ENCODE results near the gene THRAP3.
"Not testable (repeated sequence)": the region's sequence is repeated elsewhere in the genome, so short reads cannot be mapped to it uniquely, and the experiment has no call there.

Gene THRAP3

GRCh38 chr1:36223996-36224536, at the start of gene THRAP3:
Gene THRAP3 (plus strand): TSS chr1:36224443. CDS start chr1:36282564, 58,121 bp downstream.
- DNase-seq, result peak; percentile 99

- DNase-seq, result peak; percentile 33 to 89 (median 80)
Observed at GRCh38 chr1:36174713-36175112, 49.5 kb upstream of the THRAP3 start.

- DNase-seq, result peak; percentile 23 to 81 (median 80)
Observed at GRCh38 chr1:36175137-36176095, 48.8 kb upstream of the THRAP3 start.

DNA sequence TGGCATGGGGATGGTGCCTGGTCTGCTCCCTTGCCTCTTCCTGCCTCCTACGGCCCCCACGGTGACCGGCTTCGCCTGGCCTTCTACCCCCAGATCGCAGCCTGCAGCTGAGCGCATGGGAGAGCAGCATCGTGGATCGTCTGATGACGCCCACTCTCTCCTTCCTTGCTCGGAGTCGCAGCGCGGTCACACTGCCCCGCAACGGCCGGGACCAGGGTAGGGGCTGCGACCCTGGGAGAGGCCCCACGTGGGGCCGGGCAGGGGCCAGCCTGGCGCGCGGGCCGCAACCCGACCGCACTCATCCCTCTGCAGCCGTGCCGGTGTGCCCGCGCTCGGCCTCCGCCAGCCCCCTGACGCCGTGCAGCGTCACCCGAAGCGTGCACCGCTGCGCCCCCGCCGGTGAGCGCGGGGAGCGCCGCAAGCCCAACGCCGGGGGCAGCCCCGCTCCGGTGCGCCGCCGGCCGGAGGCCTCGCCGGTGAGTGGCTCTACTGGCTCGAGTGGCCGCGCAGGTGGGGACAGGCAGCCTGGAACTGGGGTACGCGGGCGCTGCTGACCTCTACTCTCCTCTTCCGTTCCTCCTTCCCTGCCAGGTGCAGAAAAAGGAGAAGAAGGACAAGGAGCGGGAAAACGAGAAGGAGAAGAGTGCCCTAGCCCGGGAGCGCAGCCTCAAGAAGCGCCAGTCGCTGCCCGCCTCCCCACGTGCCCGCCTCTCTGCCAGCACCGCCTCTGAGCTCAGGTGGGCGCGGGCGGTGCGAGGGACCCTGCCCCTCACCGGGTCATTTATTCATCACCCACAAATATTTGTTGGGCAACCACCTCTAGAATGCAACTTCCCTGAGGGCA, 47.9 kb upstream of the THRAP3 start:
- no peak for DNase-seq

DNA sequence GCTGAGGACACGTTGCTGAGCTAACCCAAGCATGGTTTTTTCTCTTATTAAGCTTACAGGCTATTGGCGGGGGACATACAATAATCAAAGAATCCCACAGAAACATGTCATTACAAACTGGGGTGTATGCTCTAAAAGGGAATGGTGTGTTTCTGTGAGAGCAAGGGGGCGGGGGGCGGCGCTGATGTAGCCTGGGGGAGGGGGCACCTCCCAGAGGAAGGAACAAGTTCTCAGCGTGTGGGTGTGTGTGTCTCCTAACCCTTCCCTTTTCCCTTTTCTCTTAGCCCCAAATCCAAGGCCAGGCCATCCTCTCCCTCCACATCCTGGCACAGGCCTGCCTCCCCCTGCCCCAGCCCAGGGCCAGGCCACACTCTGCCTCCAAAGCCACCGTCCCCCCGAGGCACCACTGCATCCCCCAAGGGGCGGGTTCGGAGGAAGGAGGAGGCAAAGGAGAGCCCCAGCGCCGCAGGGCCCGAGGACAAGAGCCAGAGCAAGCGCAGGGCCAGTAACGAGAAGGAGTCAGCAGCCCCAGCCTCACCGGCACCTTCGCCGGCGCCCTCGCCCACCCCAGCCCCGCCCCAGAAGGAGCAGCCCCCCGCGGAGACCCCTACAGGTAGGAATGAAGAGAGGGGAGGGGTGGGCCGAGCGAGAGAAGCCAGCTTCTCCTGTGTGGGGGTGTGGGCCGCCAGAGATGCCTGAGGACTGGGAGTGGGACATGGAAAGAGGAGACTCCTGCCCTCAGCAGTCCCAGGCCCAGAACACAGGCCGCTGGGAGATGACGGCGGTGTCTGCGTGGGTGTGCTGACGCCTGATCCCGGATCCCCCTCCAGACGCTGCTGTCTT, 46.4 kb upstream of the THRAP3 start:
- no peak for DNase-seq

GRCh38 chr1:36178471-36179219, 45.6 kb upstream of the THRAP3 start:
- no peak for DNase-seq

- DNase-seq, result no peak
Observed at GRCh38 chr1:36179220-36179600, 45.0 kb upstream of the THRAP3 start.

DNA sequence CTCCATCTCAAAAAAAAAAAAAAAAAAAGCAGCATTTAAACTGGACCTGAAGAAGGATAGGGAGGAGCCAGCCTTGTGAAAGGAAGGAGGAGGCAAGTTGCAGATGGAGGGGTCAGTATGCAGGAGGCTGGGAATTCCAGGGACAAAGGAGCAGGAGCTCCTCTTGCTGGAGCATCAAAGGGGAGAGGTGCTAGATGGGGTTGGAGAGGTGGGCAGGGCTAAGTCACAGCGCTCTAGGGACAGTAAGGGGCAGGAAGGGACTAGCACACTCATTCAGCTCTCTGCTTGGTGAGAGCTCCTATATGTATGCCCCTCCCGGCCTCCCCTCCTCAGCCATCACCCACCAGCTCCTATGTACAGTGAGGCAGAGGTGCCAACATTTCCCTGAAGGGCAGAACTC, 41.5 kb upstream of the THRAP3 start:
- DNase-seq, result peak in 2 of 3 experiments; percentile 19 to 42

DNA sequence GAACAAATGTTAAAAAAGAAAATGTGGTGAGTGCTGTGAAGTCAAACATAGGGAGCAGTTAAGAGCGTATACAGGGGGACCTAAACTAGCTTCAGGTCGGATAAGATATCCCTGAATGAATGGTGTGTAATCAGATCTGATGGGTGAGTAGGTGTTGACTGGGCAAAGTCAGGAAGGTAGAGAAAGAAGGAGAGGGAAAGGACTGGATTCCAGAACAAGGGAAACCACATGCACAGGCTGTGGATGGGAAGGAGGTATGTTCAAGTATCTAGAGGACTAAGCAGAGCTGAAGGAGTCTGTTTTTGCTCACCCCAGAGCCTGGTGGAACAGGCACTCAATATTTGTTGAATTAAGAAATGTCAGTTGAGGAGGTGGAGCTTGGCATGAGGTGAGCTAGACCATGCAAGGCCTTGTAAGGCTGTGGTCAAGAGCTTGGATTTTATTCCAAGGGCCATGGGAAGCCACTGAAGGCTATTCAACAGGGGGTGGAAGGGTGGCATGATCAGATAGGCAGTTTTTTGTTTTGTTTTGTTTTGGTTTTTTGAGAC, 40.9 kb upstream of the THRAP3 start:
- DNase-seq, result no peak

DNA sequence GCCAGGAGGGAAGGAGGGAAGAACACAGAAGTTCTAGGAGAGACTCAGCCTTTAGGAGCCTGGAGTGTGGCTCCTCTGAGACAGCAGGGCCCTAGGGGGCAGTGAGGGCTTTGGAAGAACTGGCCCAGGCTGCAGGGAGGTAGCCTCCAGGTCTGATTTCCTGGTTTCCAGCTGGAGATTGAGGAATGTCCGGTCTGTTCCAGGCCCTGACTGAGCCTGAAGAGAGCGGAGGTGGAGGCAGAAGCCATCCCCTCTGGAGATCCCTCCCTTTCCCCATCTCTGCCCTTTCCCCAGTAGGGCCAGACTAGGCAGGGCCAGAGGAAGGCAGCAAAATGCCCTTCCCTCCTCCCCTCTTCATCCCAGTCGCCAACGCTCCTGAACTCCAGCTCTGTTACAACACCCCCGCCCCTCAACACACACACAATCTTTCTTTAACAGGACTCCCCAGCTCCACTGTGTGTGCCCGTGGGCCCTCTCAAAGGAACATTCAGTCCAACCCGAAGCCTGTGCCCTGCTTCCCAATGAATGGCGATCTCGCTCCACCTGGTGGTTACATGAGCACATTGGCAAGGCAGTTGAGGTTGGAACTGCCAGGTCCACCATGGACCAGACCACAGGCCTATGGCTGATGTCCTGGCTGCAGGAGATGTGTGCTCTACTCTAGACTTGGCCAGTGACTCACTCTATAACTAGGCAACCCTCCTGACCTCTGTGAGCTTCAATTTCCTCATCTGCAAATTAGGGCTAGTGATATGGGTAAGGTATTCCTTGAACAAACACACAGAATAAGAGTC, 36.2 kb upstream of the THRAP3 start:
- peak; percentile 73 to 92 (median 87) for DNase-seq

- not testable (repeated sequence) for DNase-seq
Observed at GRCh38 chr1:36196805-36197204, 27.4 kb upstream of the THRAP3 start.

DNA sequence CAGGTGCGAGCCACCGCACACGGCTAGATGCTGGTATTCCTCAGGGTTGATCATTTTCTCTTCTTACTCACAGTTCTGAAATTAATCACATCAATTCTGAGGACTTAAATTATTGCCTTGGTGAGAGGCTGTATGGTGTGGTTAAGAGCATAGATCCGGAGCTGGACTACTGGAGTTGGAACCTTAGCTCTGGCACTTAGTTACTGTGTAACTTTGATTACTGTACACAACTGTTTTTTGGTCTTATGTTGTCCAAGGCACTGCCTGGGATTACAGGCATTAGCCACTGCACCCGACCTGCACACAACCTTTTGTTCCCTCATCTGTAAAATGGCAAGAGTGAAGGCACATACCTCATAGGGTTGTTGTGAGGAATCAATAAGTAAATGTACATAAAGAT, 25.6 kb upstream of the THRAP3 start:
- no peak for DNase-seq

DNA sequence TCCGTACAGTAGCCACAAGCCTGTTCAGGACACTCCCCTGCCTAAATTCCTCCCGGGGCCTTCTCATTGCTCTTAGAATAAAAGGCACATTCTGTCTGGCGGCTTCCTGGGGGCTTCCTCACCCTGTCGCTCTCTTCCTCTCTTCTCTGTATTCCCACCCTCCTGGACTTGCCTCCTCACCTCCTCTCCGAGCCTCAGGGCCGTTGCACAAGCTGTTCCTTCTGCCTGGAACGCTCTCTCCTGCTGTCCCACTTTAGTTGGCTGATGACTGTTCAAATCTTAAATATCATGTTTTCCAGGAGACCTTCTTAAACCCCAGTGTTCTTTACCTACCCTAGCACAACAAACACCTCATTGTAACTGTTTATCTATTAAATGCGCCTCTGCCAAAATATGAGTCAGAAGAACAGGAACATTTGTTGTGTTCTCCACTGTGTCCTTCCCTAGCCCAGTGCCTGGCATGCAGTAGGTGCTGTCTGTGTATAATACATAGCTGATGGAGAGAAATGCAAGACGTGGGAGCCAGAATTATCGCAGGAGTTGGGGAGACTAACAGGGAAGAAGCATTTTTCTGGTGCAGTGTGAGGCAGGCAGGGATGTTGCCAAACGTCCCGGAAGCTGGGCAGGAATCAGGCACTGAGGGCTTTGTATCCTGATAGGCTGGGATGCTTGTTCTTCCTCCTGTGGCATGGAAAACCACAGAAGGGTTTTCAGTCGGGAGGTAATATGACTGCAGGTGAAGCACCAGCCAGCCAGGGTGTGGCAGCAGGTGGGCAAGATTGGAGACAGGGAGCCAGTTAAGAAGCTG, 24.1 kb upstream of the THRAP3 start:
- DNase-seq, result peak in 1 of 3 experiments; percentile 66

DNA sequence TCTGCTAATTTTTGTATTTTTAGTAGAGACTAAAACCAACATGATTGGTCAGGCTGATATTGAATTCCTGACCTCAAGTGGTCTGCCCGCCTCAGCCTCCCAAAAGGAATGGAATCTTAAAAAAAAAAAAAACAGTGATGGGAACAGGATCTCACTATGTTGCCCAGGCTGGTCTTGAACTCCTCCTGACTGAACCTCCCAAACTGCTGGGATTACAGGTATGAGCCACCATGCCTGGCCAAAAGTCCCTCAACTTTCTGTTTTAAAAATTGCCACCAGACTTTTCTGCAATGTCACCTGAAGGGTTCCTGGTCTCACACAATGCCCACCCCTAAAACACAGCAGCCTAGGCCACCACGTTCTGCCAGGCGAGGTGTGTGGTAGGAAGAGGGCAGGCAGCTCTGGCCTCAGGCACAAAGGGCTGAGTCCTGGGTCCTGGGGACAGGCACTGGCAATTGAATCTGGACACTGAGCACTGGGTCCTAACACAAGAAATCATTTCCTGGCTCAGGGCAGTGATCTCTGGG, 21.2 kb upstream of the THRAP3 start:
- DNase-seq, result no peak

- DNase-seq, result no peak
Observed at GRCh38 chr1:36203554-36204346, 20.5 kb upstream of the THRAP3 start.

DNA sequence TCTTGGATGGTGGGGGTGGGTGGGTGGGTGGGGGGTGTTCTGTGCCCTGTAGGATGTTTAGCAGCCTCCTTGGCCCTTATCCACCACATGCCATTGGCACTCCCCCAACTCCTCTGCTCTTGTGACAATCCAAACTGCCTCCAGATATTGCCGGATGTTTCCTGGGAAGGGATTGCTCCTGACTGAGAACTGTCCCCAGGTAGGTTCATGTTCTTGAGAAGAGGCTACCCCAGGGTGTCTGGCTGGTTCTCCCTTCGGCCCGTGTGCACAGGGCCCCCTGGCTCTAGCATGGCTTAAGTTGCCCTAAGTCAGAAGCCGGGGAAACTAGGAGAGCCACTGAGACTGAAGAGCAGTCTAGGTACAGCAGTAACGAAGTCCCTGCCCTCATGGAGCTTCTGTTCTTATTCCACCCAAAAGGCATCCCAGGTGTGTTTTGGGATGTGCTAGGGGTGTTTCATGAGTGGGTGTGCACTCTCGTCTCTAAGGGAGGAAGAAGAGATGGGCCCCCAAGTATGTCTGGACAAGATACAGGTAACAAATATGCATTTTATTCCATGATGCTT, 19.8 kb upstream of the THRAP3 start:
- no peak for DNase-seq

- DNase-seq, result no peak
Observed at GRCh38 chr1:36206323-36206858, 17.9 kb upstream of the THRAP3 start.

DNA sequence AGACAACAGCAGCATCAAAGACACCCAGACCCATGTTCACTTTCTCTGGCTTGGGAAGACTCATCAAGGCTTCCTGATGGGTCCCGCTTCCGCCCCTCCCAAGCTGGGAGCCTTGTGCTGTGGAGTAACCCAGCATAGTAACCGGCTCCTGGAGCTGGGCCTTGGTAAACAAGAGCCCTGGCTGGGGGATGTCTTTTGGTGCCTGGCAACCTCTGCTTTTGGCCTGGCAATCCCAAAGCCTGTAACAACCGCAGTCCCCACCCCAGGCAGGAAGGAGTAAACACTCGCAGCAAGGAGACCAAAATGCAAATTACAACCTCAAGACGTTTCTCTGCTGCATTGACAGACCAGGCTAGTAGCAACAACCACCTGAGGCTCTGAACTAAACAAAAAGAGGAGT, 16.9 kb upstream of the THRAP3 start:
- peak in 1 of 3 experiments; percentile 7 for DNase-seq
